ENCODE measurements around the gene NME7.

GRCh38 chr1:169363046-169363730 lies 4.4 kb downstream of the NME7 start:
- no peak for TF ChIP-seq EZH2 (IDR thresholded peaks at IDR 0.05; ENCODE audit: borderline replicate concordance, low read depth, low read length, poor library complexity, severe bottlenecking)
- no peak for TF ChIP-seq CTCF (conservative IDR thresholded peaks at IDR 0.05; ENCODE audit: low read depth, low read length)

Data from A673 (cell line).